ENCODE results near the gene TMED7.

TMED7 gene

GRCh38 chr5:115568668-115569067 lies 57.2 kb downstream of the TMED7 start:
- no peak for TF ChIP-seq CTCF (IDR thresholded peaks at IDR 0.05)
- Histone ChIP-seq H3K9me3 (no peaks in the 10 kb centered on the region), H3K36me3 (no peaks in the 10 kb centered on the region), H3K27me3 (no peaks in the 10 kb centered on the region), H3K27ac (no peak overlapping the region), H3K4me3 (ENCODE audit: low read depth in 1 of 2, low read length in 1 of 2) (no peak overlapping the region), H3K4me1 (ENCODE audit: control insufficient read depth in 1 of 2, insufficient read depth in 1 of 2, low read depth in 1 of 2, low read length in 1 of 2) (no peaks in the 10 kb centered on the region)

GRCh38 chr5:115565233-115565632 lies 60.6 kb downstream of the TMED7 start:
- Histone ChIP-seq H3K4me1 (ENCODE audit: control insufficient read depth in 1 of 2, insufficient read depth in 1 of 2, low read depth in 1 of 2, low read length in 1 of 2) (no peaks in the 10 kb centered on the region), H3K27ac (no peak overlapping the region), H3K9me3 (no peaks in the 10 kb centered on the region), H3K27me3 (no peaks in the 10 kb centered on the region), H3K4me3 (ENCODE audit: low read depth in 1 of 2, low read length in 1 of 2) (no peak overlapping the region), H3K36me3 (no peaks in the 10 kb centered on the region)
- TF ChIP-seq CTCF (IDR thresholded peaks at IDR 0.05), result no peak
